Dedifferentiated amniotic fluid mesenchymal stem cell (primary cell): Measurements from ENCODE around the gene BACH2.
A peak's percentile ranks its signal among the peaks of the same experiment; 100 is the strongest.
"Not testable (repeated sequence)": the region's sequence is repeated elsewhere in the genome, so short reads cannot be mapped to it uniquely, and the experiment has no call there.

Source experiments
- DNase-seq: peaks from one replicate; pipeline ENCODE4 v3.0.0-alpha.2; 2016; ENCODE audit errors: extremely low spot score

Gene BACH2

DNA sequence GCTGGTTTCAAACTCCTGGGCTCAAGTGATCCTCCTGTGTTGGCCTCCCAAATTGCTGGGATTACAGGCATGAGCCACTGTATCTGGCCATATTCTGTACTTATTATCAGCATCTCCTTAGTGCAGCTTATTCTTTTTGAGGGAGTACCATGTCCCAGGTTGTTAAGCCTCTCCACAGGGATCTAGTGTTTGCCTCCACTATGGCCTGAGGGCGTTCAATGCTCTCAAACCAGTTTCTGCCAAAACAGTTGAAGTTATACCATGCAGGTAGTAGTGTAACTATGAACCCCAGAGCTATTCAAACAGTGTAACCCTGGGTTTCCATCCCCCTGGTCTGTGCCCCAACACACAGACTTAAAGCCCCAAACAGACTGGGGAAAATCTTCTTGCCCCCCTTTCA lies 81.7 kb downstream of the BACH2 start:
- no peak for DNase-seq

- no peak for DNase-seq
Measured at GRCh38 chr6:90214461-90214860, 82.2 kb downstream of the BACH2 start.

GRCh38 chr6:90212274-90212673 lies 84.4 kb downstream of the BACH2 start:
- no peak for DNase-seq

GRCh38 chr6:90209527-90209926 lies 87.1 kb downstream of the BACH2 start:
- DNase-seq: no peak

DNA sequence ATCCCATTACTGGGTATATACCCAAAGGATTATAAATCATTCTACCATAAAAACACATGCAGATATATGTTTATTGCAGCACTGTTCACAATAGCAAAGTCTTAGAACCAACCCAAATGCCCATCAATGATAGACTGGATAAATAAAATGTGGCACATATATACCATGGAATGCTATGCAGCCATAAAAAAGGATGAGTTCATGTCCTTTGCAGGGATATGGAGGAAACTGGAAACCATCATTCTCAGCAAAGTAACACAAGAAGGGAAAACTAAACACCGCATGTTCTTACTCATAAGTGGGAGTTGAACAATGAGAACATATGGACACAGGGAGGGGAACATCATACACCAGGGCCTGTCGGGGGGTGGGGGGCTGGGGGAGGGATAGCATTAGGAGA lies 88.0 kb downstream of the BACH2 start:
- DNase-seq: not testable (repeated sequence)

DNA sequence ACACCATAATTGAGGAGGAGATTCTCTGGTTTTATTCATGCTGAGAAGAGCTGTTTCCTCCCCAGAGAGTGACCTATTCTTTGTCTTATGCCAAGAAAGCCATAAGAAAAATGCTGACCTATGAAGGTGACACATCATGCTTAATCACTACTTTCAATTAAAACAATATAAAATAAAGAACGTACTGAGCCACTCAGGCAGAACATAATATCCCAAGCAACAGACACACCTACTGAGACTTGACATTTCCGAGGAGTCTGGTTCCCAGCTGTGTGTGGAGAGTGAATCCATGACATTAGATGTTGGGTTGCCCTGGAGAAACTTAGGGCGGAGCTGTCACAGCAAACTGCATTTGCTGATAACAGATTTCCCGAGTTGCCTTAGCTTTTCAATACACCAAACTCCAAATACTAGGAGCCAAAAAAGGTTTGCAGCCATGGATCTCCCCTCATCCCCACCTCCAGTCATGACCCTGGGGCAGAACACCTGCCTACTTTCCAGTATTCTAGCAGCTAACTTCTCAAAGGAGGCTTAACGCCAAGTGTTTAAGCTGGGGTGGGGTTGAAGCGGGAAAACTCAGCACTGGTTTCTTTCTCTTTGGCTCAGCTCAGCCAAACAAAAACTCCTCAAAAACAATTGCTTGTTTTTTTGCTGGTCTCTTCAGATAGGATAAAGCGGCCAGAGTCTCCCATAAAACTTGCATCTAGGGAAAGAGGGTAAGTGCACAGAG lies 92.2 kb downstream of the BACH2 start:
- DNase-seq: no peak

DNA sequence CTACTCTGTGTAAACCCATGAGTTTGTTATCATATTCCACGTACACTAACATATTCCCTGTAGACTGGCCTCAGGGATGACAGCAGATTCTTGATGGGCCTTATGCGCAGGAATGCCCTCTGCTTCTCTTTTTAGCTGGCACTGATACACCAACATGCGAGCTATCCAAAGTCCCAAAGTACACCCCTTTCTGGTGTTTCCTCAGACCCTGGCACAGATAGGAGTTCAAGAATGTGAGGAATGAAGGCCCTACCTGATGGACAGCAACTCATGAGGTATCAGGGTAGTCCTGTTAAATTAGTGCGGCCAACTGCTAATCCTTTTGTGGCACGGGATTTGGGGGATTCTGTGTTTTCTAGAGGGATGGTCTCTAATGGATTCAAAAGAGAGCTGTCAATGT lies 93.0 kb downstream of the BACH2 start:
- DNase-seq: no peak

DNA sequence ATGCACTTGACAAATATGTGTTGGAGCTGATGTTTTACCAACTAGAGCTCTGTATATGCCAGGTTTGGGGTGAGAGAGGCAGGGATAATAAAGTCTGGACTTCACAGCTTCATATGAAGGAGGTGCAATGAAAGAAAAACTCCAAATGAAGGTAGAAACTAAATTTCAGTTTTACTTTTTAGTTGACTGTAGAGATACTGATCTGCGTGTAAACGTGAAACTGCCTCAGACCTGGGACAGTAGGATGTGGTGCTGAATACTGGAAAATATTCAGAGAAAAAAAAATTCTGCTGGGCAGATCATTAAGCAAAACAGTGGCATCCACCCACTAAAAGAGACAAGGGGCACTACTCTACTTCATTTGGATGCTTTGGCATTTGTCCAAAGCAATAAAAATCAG lies 94.5 kb downstream of the BACH2 start:
- DNase-seq: no peak

DNA sequence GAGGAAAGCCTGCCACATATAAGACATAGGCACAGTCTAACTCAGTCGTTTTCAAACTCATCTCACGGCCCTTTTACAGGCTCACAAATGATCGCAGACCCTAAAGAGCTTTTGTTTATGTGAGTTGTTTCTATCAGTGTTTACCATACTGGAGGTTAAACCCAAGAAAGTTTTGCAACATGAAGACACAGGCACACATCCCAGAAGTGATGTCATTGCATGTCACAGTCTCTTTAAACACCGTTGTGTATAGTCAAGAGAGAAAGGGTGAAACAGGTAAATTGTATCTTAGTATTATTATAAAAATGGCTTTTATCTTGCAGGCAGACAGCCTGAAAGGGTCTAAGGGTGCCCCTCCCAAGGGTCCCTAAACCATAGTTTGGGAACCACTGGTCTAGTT lies 96.7 kb downstream of the BACH2 start:
- no peak for DNase-seq

- DNase-seq: no peak
Measured at GRCh38 chr6:90198758-90199425, 97.8 kb downstream of the BACH2 start.

- DNase-seq: no peak
Measured at GRCh38 chr6:90197854-90198496, 98.7 kb downstream of the BACH2 start.

DNA sequence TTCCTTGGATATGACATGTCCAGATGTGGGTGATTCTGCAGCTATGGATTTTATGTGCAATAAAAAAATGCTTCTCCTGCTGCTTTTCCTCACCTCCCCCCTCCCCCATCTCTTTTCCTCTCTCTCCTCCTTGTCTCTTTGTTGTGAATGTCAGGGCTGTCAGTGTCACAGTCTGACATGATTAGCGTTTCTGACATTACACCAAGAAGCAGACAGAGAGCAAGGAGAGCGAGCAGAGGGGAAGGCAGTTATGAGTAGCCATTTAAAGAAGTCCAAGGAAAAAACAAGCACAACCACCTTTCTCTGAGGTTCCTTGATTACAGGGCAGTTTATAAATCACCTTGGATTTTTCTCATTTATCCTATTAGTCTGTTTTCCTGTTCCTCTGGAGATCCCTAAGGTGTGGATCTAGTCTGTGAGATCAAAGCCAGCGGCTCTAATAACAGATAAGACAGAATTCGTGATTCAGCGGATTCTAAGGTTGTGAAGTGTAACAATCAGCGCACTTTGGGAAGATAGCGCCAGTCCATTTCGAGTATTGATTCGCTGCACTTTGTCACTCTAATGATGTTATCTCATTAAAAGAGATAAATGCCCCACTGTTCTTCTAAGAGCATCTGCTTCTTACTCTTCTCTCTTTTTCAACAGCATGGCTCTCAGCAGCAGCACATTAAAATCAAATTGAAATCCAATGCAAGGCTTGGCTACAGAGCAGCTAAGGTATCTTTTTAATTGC lies 101.4 kb downstream of the BACH2 start:
- DNase-seq: no peak

DNA sequence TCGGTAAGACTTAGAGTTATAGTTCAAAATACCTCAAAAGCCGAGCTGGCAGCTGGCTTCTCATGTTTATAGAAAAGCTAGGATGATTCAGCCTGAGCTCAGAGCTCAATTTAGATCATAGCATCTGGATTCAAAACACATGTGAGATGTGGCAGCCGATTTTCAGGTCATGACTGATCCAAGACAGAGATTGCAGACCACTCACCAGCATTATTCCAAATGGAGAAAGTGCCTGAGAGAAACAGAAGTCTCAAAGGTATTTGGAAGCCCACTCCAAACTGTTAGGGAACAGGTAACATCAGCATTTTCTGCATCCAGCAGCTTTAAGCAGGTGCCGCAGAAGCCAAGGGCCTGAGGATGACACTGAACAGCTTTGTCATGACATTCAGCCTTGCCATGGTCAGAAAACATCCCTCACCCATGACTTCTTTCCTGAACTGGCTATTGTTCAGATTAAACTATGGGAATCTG lies 102.2 kb downstream of the BACH2 start:
- peak; percentile 59 for DNase-seq

DNA sequence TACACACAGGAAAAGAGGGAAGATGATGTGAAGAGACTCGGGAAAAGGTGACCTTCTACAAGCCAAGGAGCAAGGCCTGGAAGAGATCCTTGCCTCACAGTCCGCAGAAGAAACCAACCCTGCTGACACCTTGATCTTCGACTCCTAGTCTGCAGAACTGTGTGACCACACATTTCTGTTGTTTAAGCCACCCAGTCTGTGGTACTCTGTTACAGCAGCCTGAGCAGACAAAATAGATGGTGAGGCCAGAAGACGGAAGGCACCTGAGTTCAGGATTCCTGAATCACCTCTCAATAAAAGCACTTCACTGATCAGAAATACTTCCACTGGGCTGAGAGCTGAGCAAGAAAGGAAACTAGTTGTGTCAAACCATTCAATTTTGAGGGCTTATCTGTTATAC lies 103.3 kb downstream of the BACH2 start:
- DNase-seq: no peak

DNA sequence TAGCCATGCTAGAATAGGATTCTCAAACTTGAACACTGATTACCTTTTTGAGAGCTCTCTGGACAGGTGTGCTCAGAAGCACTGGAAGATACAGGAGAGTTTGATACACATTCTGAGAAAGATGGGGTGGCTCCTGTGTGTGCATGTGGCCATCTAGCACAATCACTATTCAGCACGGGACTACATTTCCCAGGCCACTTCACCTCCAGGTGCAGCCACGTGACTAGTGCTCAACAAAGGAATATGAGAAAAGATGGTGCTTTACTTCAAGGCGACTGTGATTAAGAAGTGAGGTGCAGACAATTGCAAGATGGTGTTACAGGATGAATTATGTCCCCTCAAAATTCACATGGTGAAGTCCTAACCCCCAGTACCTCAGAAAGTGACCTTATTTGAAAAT lies 103.8 kb downstream of the BACH2 start:
- DNase-seq: no peak

- no peak for DNase-seq
Measured at GRCh38 chr6:90190752-90191395, 105.8 kb downstream of the BACH2 start.

DNA sequence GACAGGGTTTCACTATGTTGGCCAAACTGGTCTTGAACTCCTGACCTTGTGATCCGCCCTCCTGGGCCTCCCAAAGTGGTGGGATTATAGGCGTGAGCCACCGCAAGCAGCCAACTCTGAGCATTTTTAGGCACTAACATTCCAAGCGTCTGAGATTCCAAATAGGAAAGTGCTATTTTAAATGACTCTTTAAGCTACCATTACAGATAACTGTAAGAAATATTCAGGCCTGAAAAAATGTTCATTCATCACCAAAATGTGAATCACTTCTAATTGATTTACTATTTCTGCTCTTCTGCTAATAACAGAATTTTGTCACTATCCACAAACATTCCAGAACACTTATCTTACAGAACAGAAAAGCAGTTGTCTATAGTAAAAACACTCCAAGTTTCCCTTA lies 106.5 kb downstream of the BACH2 start:
- no peak for DNase-seq

DNA sequence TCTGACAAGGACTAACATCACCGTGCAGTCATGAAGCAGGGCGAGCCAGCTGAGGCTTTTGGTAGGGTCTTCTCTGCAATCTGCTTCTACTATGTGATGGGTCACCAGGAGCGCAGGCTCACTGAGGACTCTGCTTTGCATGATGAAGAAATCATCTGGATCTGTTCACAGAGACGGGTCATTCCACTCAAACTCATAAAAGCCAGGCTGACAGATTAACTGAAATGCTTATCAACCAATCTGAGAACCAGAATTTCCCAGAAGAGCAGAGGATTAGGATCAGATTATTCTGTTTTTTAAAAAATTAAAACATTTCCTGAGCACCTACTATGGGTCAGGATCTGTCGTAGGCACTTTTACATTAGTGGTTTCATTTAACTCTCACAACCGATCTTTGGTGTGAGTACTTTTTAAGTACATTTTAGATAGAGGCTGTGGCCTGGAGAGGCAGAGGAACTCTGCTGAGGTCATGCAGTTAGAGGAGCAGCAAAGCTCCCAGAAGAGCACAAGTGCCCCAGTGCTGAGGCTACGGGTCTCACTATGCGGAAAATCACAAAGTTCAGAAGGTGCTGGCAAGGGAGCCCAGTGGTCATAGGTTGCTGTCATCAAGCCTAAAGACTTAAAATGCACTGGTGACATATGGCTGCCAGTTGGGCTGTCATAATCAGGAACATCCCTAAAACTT lies 109.1 kb downstream of the BACH2 start:
- DNase-seq: no peak

DNA sequence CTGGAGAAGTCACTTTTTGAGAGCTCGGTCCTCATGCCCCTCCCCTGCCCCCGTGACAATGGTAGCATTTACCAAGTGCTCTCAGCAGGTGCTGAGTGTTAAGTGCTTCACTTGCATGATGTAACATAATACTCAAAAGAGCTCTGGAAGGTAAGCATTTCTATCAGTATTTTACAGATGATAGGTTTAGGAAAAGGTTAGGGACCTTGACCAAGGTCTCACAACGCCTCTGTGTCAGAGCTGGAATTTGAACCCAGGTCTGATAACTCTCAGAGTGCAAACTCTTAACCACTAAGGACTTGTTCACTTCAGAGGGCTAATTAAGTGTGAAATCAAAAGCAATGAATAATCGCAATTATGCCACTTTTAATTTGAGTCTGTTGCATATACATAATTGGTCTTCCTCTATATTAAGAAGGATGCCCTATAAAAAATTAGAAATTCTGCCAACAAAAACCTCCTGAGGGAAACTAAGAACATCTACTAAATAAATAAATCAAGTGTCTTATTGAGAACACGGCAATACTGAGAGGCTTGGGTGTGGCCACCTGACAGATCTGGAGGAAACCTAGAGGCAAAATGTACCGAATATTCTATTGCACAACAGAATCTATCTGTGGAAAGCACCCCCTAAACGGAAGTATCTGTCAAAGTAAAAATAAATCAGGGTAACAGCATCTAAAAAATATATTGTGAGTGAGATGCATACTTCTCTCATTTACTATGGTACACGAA lies 109.8 kb downstream of the BACH2 start:
- no peak for DNase-seq

- no peak for DNase-seq
Measured at GRCh38 chr6:90186026-90186425, 110.6 kb downstream of the BACH2 start.
